GM21619 (cell line): Measurements from ENCODE around the gene BRD9.

ENCODE experiments used
- ATAC-seq: cut with Tn5 transposase; IDR thresholded peaks from one replicate; pipeline ENCODE4 v1.9.1; 2021; ENCODE audit not compliant: unreplicated experiment

The BRD9 gene

GRCh38 chr5:905139-905642 is 12.6 kb upstream of the BRD9 start:
- ATAC-seq = no peak

- no peak for ATAC-seq
Observed at GRCh38 chr5:903756-904096, 11.1 kb upstream of the BRD9 start.

- no peak for ATAC-seq
Observed at GRCh38 chr5:902129-902916, 9.7 kb upstream of the BRD9 start.

- no peak for ATAC-seq
Observed at GRCh38 chr5:900781-901180, 8.2 kb upstream of the BRD9 start.

GRCh38 chr5:893711-894110 is 1.1 kb upstream of the BRD9 start:
- no peak for ATAC-seq

- ATAC-seq = peak; percentile 11
Observed at GRCh38 chr5:893137-893506, 521 bp upstream of the BRD9 start.

GRCh38 chr5:891837-892393 is 686 bp downstream of the BRD9 start:
- peak; percentile 16 for ATAC-seq

- no peak for ATAC-seq
Observed at GRCh38 chr5:891117-891836, 1.3 kb downstream of the BRD9 start.

- ATAC-seq = no peak
Observed at GRCh38 chr5:889075-889710, 3.4 kb downstream of the BRD9 start.

- no peak for ATAC-seq
Observed at GRCh38 chr5:888638-889035, 4.0 kb downstream of the BRD9 start.

GRCh38 chr5:887947-888637 is 4.5 kb downstream of the BRD9 start:
- ATAC-seq = no peak

- ATAC-seq = no peak
Observed at GRCh38 chr5:886716-887325, 5.8 kb downstream of the BRD9 start.

- ATAC-seq = no peak
Observed at GRCh38 chr5:886036-886435, 6.6 kb downstream of the BRD9 start.

GRCh38 chr5:885529-885928 is 7.1 kb downstream of the BRD9 start:
- ATAC-seq = no peak

- no peak for ATAC-seq
Observed at GRCh38 chr5:885127-885442, 7.5 kb downstream of the BRD9 start.

- no peak for ATAC-seq
Observed at GRCh38 chr5:884345-885126, 8.1 kb downstream of the BRD9 start.

- no peak for ATAC-seq
Observed at GRCh38 chr5:883475-884181, 9.0 kb downstream of the BRD9 start.

GRCh38 chr5:882253-883183 is 10.1 kb downstream of the BRD9 start:
- ATAC-seq = no peak
